Placental epithelial cell (primary cell): ENCODE results near the gene BPIFB6. TPM values are rescaled to one million over a fixed set of nuclear protein-coding genes. Genes with fewer than 3 reads are reported as not detected.

ENCODE experiments used
- total RNA-seq: library from RNA; depleted of rRNA; stranded (reverse); fragments of >200 nt; gene quantifications from 2 replicates; pipeline ENCODE4 v1.2.3, GENCODE V29; 2012

The BPIFB6 gene, protein sequence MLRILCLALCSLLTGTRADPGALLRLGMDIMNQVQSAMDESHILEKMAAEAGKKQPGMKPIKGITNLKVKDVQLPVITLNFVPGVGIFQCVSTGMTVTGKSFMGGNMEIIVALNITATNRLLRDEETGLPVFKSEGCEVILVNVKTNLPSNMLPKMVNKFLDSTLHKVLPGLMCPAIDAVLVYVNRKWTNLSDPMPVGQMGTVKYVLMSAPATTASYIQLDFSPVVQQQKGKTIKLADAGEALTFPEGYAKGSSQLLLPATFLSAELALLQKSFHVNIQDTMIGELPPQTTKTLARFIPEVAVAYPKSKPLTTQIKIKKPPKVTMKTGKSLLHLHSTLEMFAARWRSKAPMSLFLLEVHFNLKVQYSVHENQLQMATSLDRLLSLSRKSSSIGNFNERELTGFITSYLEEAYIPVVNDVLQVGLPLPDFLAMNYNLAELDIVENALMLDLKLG
- not detected in 2 replicates for total RNA-seq

GRCh38 chr20:33031531-33031930 lies at the start of gene BPIFB6:
TSS of gene BPIFB6 (plus strand) at chr20:33031648. CDS start at chr20:33031648, 0 bp downstream.

DNA sequence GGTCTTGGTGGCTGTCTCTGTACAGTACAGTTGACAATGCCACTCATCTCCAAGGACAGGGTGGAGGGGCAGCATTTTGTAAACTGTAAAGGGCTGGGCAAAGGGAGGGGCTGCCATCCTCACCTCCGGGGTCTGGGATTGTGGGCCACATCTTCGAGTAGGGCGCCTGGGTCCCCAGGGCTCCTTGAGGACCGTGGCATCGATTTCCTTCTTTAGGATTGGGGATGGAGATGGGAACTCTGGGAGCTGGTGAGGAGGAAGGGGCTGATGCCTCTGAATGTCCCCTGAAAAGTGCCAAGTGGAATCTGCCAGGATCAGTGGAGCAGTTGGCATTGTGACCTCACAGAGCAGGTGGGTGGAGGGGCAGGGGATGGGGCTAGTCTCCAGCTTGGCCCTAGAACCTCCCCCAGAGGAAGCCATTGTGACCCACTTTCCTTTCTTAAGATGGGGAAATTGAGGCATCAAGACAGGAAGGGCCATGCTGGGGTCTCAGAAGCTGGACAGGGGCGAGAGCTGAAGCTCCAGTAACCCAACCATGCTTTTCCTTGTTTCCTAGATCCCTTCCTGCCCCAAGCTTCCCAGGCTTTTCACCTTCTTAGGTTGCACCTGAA lies 27.2 kb upstream of the BPIFB6 start, which contains the start of gene SUN5:
Gene SUN5, minus strand, starts transcription at position 293 of the 611 bp plus-strand sequence. Its CDS starts 93 bp downstream, at position 200.

GRCh38 chr20:33007376-33008335 lies 23.8 kb upstream of the BPIFB6 start, which contains the start of gene BPIFB2:
TSS of gene BPIFB2 (plus strand) at chr20:33007704. CDS start at chr20:33008575, 871 bp downstream.

DNA sequence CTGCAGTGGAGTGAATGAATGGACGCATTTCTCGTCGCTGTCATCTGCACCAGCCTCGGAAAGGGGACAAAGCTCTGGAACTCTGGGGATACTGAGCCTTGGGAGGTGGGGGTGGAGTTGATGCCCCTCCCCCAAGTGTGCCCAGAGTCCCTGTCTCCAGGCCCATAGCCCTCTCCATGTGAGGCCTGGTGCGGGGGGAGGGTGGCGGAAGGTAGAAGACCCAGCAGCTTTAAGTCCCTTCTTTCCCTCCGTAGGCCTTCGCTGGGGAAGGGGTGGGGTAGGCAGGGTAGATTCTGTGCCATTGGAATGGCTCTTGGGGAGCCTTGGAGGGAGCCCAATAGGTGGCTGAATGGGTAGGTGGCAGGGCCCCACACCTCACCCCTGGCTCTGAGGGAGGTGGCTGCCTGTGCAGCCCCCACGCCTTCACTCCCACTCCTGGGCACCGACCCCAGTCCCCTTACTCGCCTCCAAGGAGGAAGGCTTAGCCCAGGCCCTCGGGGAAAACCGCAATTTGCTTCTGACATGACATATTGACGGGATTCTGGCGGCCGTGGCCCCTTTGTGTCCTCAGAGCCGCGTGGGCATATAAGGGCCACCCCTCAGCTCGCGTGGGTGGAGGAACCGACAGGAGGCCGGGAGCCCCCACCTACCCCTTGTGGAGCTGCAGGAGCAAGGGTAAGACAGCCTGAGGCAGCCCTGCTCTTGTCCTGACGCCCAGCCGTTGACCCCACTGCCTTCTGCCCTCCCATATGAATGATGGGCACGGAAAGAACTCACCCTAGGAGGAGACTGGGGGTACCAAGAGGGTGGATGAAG lies 22.1 kb downstream of the BPIFB6 start, which contains the start of gene BPIFB3:
Gene BPIFB3, plus strand, starts transcription at position 613 of the 816 bp plus-strand sequence. CDS start 1,533 bp downstream, outside the sequence.

GRCh38 chr20:33079259-33079658 lies 47.8 kb downstream of the BPIFB6 start, which contains the start of gene BPIFB4:
TSS of gene BPIFB4 (plus strand) at chr20:33079643. CDS start at chr20:33081527, 1,884 bp downstream.

Other genes with a start within 250 kb of the BPIFB6 start
- gene MAPRE1, start 211.7 kb upstream of the BPIFB6 start, total RNA-seq: 41.2 and 85.8 TPM in 2 replicates
- gene EFCAB8, start 172.7 kb upstream of the BPIFB6 start, total RNA-seq: not detected in 2 replicates
- not detected in 2 replicates for gene SUN5, start 27.2 kb upstream of the BPIFB6 start, total RNA-seq
- not detected in 2 replicates for gene BPIFB2, start 23.9 kb upstream of the BPIFB6 start, total RNA-seq
- gene BPIFB3, start 22.3 kb downstream of the BPIFB6 start, total RNA-seq: not detected in 2 replicates
- not detected in 2 replicates for gene BPIFB4, start 48.0 kb downstream of the BPIFB6 start, total RNA-seq
- gene BPIFA2, start 136.5 kb downstream of the BPIFB6 start, total RNA-seq: not detected in 2 replicates
- not detected in 2 replicates for gene BPIFA3, start 185.7 kb downstream of the BPIFB6 start, total RNA-seq
- not detected in 2 replicates for gene BPIFA1, start 204.3 kb downstream of the BPIFB6 start, total RNA-seq